DMS79 (cell line): Measurements from ENCODE around the gene FALEC.
A peak's percentile ranks its signal among the peaks of the same experiment; 100 is the strongest.
"Not testable (repeated sequence)": the region's sequence is repeated elsewhere in the genome, so short reads cannot be mapped to it uniquely, and the experiment has no call there.

Experiments
- DNase-seq: peaks from one replicate; lab custom pipeline; 2025; lab: John Stamatoyannopoulos, UW

Gene FALEC

GRCh38 chr1:150574260-150575071, 58.9 kb downstream of the FALEC start:
- no peak for DNase-seq

GRCh38 chr1:150575072-150575489, 59.5 kb downstream of the FALEC start:
- DNase-seq = no peak

- DNase-seq = no peak
Observed at GRCh38 chr1:150575518-150576366, 60.2 kb downstream of the FALEC start.

DNA sequence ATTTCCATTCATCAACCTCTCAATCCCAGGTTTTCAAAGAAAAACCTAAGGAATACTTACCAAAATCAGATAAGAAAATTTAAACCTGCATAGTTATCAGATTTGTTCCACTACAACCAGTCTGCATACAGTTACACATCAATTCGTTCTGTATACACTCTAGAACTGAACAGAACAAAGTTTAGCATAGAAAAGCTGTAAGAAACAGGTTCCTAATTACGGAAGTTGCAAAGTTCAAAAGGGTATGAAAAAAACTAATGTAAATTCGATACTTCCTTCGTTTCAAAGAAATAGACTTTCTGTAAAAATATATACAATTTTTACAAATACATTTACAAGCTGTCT, 60.8 kb downstream of the FALEC start:
- no peak for DNase-seq

DNA sequence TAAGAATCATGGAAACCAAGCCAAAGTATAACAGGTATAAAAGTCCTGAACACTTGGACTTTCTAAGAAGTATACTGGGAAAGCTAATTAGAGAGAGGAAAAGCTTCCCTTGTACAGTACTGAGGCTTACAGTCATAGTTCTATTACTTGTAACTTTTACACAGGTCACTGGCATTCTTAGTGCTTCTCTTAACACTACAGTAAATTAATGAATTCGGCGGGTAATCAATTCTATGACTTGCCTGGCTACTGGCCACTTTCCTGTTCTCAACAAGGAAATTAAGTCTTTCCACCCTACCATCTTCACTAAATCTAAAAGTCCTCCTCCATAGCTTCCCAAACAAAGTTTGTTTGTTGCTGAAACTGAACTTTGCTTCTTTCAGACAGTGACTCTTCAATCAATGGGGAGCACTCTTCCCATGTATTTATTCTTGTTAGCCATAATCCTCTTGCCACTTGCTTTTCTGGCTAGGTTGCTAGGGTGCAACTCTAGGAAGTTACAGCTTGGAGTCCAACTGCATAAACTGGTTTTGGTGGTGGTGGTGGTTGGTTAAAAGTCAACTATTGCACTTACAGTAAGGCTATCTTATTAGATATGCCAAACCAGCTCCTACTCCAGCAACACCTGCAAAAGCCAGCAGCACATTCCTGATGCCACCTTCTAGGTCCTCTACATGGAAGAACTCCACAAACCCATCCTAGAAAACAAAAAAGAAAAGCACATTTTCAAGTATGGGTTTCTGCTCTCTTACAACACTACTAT, 61.4 kb downstream of the FALEC start:
- DNase-seq = no peak

DNA sequence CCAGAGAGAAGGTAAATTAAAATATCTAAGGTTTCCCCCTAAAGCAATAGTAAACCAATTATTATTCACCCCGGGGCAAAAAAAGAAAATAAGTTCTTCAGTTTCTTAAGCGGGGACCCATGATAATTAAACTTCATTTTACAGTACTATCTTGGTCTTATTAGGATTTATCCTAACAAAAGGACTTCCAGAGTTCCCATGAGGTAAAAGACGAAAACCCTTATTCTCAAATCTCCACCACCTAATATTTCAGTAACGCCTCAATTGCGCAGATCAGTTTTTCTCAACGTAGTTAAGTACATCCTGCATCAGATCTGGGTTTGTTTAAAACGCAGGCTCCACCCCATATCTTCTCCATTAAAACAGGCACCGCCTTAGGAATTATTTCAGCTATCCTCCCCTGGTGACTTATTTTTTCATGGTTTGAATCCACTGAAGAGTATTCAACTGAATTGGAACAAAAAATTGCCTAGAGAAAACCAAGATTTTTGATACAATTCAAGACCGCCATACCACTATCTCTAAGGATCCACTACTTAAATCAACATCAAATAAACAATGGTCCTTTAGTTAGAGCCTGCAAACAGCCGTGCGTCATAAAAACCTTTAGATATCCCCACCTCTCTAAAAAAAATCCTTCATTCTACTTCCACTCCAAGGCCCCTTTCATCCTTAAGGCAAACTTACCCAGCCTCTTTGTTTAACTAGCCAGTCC, 62.2 kb downstream of the FALEC start:
- peak; percentile 52 for DNase-seq

DNA sequence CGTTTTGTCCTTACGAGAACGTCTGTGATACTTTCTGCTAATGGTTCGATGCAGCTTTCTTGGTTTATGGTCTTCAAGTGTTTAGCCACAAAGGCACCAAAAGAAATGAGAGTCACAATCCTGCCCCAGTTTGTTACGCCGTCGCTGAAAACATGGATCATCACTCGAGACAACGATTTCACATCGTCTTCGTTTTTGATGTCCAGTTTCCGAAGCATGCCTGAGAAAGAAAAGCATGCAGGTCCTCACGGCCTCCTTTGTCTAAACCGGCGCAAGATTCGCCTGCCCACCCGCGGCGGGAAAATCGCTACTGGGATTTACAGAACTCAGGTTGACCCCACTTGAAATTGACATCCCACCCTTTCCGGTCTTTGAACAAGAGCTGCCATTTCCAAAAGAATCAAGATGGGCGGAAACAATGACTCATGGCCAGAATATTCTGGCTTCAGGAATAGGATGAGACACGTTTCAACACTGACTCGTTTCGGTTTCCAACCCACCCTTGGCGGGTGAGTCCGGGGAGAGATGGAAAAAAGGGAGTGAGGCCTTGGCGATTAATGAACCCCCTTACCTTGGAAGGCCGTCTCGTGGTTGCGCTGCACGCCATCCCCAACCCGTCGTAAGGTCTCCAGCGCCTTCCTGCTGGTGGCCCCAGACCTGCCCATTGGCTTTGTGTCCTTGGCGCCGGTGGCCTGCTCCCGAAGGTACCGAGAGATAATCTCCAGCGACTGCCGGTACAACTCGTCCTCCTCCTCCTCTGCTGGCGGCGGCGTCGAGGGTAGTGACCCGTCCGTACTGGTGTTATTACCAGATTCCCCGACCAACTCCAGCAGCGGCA, 62.9 kb downstream of the FALEC start:
- DNase-seq = peak; percentile 65

GRCh38 chr1:150579110-150579944, 63.8 kb downstream of the FALEC start, which contains the start of gene MCL1:
TSS of gene MCL1 (minus strand) at chr1:150579610. CDS start at chr1:150579530, 80 bp downstream.
- DNase-seq = peak; percentile 91

GRCh38 chr1:150579945-150580642, 64.5 kb downstream of the FALEC start:
- DNase-seq = no peak

GRCh38 chr1:150580966-150581365, 65.4 kb downstream of the FALEC start:
- DNase-seq = not testable (repeated sequence)

DNA sequence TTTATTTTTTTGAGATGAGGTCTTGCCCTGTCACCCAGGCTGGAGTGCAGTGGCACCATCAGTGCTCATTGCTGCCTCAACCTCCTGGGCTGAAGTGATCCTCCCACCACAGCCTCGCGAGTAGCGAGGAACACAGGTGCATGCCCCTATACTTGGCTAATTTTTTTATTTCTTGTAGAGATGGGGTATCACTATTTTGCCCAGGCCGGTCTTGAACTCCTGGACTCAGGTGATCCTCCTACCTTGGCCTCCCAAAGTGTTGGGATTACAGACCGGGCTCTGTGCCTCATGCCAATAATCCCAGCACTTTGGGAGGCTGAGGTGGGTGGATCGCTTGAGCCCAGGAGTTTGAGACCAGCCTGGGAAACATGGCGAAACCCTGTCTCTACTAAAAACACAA, 65.9 kb downstream of the FALEC start:
- DNase-seq = not testable (repeated sequence)

GRCh38 chr1:150581962-150582361, 66.4 kb downstream of the FALEC start:
- DNase-seq = not testable (repeated sequence)

DNA sequence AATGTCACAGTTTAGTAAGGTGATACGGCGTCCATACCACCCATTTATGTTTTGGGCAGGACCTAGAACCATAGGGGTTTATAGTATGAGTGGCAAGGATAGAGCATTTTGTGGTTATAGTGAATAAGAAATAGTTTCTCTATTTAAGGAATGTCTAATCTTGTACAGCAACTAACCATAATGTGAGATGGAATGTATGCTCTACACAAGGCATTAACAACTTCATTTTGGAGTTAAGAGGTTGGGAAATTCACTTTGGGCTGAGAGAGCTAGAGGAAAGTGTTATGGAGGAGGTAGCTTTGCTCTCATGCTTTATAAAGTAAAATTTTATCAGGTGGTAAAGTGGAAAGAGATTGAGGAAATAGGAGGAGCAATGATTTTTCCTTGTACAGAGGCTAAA, 66.8 kb downstream of the FALEC start:
- DNase-seq = no peak
